Stimulated activated naive CD8-positive, alpha-beta T cell treated with anti-CD3 and anti-CD28 coated beads, Interleukin-15, Interleukin-2, amounts not matched to agents 100 U/mL and 50 U/mL, for 24 hours (primary cell): Measurements from ENCODE around the gene ARAF.
"Not testable (repeated sequence)": the region's sequence is repeated elsewhere in the genome, so short reads cannot be mapped to it uniquely, and the experiment has no call there.

Experiments
- ATAC-seq: fragments of 150-1000 bp; cut with Tn5 transposase; one replicate; pipeline ENCODE4 v1.10.0; 2021
- DNase-seq: peaks from one replicate; pipeline ENCODE4 v3.0.0; 2021

Gene ARAF

DNA sequence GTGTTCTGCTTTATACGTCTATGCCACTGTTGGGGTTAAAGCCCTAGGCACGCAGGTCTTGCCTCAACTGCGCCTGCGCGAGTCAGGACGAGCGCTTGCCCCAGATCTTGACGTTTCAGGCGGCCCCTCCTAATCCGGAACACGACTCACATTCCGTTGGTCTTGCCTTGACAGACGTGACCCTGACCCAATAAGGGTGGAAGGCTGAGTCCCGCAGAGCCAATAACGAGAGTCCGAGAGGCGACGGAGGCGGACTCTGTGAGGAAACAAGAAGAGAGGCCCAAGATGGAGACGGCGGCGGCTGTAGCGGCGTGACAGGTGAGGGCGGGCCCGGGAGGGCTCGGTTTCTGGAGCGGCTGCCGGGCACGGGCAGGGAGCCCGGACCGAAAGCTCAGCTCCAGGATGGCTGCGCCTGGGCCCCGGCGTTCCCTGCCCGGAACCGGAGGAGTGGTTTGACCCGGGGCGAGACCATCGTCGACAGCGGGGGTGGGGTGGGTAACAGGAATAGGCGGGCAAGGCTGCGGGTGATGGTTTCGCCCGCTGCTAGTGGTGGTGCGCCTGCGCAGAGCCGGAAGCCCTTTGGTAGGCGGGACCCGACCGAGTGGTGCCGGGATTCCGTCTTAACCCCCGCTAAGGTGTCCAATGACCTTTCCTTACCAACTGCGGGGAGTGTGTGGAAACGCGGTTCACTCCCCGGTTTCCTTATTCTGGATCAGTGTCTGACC is at the start of gene ARAF:
Gene ARAF (plus strand): TSS at position 272 of the 725 bp plus-strand sequence. CDS start 1,763 bp downstream, outside the sequence.
- ATAC-seq (peak; percentile 92), DNase-seq (peak; percentile 91)

DNA sequence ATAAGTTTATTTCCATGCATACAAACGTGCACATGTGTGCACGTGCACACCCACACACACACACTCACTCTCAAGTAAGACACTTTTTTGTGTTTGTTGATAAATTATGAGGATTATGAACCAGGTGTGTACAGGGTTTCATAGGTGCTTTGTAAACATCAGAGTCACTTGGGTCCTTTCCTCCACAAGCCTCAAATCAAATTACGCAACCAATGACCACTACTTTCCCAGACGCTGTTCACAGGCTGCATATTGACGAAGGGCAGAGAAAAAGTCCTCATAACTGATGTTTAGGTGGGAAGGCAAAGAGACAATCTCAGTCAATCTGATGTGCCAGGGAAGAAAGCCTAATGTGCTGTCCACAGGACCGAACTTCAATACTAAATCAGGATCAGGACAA is 48.6 kb upstream of the ARAF start:
- not testable (repeated sequence) for DNase-seq, ATAC-seq

DNA sequence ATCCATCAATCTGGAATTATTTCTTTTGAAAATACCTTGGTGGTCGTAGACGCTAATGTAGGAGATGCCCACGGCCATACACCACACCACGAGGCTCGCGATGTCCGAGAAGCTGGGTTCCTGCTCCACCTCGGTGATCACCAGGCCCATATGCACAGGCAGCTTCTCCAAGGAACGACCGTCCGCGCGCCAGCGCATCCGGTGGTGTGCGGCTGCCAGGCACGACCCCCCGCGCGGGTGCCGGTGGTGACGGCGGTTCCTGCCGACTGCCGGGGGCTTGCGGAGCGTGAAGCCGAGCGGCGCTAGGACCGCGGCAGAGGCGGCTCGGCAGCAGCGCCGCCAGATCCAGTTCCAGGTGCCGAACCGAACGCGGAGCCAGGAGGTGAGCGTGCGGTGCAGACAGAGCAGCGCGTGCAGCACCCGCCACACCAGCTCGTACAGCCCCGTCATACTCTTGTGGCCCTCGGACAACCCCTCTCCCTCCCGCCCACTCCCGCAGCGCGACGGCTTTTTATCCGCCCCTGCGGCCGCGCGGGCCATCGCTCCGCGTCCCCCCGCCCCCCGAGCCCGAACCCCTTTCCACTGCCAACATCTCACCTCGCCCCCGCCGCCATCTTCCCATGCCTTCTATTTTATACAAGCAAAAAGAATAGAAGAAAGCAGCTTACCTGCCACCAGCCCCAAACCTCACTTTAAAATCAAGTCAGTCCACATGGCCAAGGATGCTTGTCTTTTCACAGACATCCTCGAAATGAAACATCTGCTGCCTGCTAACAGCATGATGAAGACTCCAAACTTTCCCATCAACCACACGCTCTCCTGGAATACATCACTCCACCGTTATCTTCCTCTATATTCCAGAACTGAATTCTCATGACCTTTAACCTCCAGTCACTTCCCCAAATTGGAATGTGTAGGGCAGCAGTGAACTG is 47.7 kb upstream of the ARAF start:
- DNase-seq (peak; percentile 7), ATAC-seq (peak; percentile 46)

GRCh38 chrX:47514533-47515235 is 46.3 kb upstream of the ARAF start:
- ATAC-seq = no peak
- DNase-seq = no peak

GRCh38 chrX:47515941-47516665 is 44.9 kb upstream of the ARAF start:
- no peak for DNase-seq
- ATAC-seq = no peak

DNA sequence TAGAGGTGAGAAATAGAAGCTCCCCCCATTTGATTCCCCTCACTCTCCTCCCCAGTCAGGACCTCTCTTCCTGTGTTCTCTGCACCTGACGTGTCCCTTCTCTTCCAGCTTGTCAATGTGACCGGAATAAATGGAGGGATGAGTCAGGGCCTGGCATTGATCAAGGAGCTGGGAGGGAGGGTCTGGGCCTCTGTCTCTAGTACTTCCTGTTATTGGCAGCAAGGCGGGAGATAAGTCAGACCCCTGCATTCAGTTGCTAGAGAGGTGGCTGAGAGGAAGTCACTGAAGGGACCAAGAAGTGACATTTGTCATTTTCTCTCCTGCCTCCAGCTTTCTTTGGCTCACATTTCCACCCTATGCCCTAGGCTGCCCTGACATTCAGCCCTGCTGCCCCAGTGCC is 42.9 kb upstream of the ARAF start:
- ATAC-seq = no peak
- DNase-seq = no peak

GRCh38 chrX:47523297-47523696 is 37.7 kb upstream of the ARAF start:
- ATAC-seq (peak; percentile 98), DNase-seq (peak; percentile 88)

DNA sequence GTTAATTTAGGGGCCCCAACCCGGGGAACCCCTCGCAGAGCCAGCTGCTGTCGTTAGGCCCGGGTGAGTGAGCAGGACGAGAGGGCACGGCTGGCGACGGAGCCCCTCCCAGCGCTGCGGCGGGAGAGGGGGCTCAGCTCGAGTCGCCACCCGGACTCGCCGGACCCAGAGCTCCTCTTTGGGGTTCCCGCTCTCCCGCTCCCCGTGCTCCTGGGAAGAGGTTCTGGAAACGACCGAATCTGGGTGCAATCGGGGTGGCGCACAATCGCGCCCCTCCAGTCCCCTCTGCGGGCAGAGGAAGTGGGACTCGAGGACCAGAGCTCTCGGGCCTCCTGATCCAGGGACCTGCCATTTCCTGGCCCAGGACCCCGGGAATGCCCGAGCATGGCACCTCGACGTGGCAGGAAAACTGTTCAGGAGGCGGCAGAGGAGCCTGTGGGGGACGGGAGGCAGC is 37.3 kb upstream of the ARAF start:
- ATAC-seq (no peak), DNase-seq (no peak)

- DNase-seq (no peak), ATAC-seq (no peak)
These were observed 31.5 kb upstream of the ARAF start for GRCh38 chrX:47529548-47529947.

DNA sequence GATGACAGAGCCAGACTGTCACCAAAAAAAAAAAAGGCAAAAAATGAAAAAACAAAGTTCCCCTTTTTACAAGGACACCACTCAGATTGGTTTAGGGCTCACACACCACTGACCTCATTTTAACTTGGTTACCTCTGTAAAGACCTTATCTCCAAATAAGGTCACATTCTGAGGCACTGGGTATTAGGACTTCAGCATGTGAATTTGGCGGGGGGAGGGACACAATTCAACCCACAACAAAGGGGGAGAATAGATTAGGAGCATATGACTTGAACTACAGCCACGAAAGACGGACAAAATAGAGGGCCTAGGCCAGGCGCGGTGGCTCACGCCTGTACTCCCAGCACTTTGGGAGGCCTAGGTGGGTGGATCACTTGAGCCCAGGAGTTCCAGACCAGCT is 31.0 kb upstream of the ARAF start:
- DNase-seq (no peak), ATAC-seq (no peak)

GRCh38 chrX:47539860-47540259 is 21.1 kb upstream of the ARAF start:
- DNase-seq = no peak
- no peak for ATAC-seq

- DNase-seq (no peak), ATAC-seq (no peak)
These were observed 20.1 kb upstream of the ARAF start for GRCh38 chrX:47540754-47541538.

GRCh38 chrX:47543496-47543895 is 17.5 kb upstream of the ARAF start:
- DNase-seq (no peak), ATAC-seq (no peak)

- ATAC-seq = peak; percentile 94
- peak; percentile 80 for DNase-seq
These were observed 4.9 kb upstream of the ARAF start for GRCh38 chrX:47556045-47556623.

DNA sequence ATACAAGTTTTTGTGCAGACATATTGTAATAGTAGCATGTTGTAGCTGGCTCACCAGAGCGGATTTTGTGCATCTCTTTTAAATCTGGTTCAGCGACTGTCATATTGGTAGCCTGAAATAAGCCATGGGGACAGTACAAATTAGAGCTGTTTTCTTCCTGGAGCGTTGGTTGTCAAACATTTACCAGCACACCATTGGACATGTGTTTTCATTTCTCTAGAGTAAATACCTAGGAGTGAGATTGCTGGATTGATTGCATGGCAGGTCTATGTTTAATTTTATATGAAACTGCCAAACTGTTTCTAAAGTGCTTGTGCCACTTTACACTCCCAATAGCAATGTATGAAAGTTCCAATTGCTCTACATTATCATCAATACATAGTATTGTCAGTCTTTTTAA is 2.6 kb upstream of the ARAF start:
- ATAC-seq (no peak), DNase-seq (no peak)

DNA sequence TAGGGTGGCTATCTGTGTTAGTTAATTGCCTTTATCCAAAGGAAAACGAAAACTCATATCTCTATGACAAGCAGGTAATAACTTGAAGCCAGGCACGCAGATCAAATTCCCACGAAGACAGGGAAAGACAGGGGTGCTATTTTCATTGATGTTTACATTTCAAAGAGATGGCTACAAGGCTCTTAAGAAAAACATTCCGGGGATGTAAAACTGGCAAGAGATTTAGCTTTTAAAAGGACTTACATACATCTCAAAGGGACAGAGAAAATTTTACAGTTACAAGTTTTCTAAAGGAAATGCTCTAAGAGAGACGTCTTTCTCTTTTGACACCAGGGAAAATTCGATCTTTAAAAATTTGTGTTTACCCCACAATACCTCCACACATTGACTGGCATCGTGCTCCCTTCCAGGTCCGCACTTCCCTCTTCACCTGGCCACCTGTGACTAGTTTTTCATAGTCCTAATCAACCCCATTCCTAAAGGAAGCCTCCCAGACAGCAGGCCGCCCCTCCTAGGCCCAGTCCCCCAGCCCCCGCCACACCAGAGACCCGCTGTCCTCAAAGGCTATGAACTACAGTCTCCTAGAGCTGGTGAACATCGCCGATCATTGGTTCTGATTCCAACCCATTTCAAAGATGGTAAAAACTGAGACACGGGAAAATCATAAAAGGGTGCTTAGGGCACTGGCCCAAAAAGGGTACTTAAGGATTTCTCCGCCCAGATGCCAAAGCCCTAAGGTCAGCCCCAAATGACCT is 649 bp upstream of the ARAF start:
- ATAC-seq (no peak), DNase-seq (no peak)

DNA sequence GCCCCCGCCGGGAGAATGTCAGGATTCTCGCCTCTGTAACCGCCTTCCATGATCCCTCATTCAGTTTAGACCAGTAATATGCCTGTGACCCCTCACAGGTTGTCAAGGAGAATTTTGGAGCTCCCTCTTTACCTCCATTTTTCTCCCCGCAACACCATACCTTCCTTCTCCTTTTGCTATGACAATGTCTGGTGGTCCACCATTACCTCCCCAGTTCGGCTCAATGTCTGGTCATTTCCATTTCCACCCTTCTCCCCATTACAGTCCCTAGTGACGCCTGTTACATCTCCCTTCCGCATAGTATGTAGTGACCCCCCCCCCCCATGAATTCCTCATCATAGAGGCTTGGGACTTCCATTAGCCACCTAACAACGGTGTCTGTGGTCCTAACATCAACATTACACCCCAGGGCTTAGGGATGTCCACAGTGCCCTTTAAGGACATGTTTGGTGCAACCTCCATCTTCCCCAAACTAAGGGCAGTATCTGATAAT is 700 bp downstream of the ARAF start:
- no peak for ATAC-seq

DNA sequence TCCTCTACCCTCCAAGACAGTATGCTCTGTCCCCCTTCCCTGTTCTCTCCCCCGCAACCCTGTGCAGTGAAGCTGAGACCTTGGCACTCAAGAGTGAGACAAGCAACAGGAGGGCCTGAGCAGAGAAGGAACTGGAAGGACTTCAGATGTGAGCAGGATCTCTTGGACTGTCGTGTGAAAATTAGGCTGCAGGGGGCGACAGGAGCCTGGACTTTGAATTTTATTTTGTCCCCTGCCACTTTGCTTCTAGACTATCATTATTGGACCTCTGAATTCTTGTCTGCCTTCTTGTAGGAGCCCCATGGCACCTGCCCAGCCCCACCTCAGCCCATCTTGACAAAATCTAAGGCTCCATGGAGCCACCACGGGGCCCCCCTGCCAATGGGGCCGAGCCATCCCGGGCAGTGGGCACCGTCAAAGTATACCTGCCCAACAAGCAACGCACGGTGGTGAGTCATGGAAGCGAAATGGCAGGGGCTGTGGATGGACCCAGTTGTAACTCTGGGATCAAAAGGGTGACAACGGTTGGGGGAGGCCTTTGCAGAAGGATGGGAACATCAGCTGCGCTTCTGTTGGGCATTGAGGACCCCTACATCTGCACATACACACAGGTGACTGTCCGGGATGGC is 1.7 kb downstream of the ARAF start:
- no peak for DNase-seq
- no peak for ATAC-seq

More for the DNA sequence above, 700 bp downstream of the ARAF start:
- no peak for DNase-seq

DNA sequence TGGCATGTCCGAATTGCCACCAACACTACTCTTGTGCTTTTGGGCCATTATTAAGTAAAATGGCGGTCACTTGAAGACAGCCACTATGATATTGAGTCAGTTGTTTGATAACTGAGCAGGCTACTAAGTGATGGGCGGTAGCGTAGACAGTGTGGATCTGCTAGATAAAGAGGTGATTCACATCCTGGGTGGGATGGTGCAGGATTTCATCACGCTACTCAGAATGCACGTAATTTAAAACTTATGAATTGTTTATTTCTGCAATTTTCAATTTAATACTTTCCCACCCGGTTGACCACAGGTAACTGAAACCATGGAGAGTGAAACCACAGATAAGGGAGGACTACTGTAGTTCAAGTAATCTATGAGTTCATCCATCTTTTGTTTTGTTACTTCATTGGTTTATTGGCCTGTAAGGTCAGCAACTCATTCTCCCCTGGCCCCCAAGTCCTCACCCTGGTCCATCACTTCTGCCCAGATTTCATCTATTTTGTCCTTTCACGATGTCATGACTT is 2.9 kb downstream of the ARAF start:
- DNase-seq (no peak), ATAC-seq (no peak)
